IMR-90 (cell line): ENCODE measurements around the gene MAP1LC3A. TPM values are rescaled to one million over a fixed set of nuclear protein-coding genes. Genes with fewer than 3 reads are reported as not detected.

ENCODE experiments used
- ATAC-seq: fragments of 200-7000 bp; cut with Tn5 transposase; 2 replicates; pipeline ENCODE4 v1.9.1; 2020; ENCODE audit warnings: low read depth, mild to moderate bottlenecking, moderate library complexity
- BruUV-seq: library from RNA; stranded (reverse); fragments of 400-500 nt; replicated peaks from 2 replicates; lab custom pipeline; 2021; lab: Mats Ljungman, UMichigan
- CTCF ChIA-PET: fragments of 300-600 bp; formaldehyde crosslinking; extraction: SDS; loops from one replicate; lab custom pipeline; 2021; ENCODE audit warnings: antibody characterized with exemption; lab: Yijun Ruan, JAX
- POLR2A ChIA-PET: fragments of 300-600 bp; sonication (Branson Sonifier 250); formaldehyde crosslinking; loops from one replicate; lab custom pipeline; 2022; ENCODE audit warnings: antibody characterized with exemption; ENCODE audit not compliant: unreplicated experiment; lab: Charles Lee
- DNase-seq: peaks from one replicate; pipeline ENCODE4 v3.0.0; 2013
- H2AFZ ChIP-seq: replicated peaks from 2 replicates; pipeline ENCODE3; 2013; ENCODE audit warnings: low read length, mild to moderate bottlenecking; ENCODE audit not compliant: poor library complexity
- H2AK5ac ChIP-seq: 2 replicates; pipeline ENCODE4 v1.6.1; 2013; ENCODE audit warnings: low read depth, low read length, inconsistent platforms
- H2AK9ac ChIP-seq: replicated peaks from 2 replicates; pipeline ENCODE3; 2013; ENCODE audit warnings: mild to moderate bottlenecking, low read depth, low read length, moderate library complexity; ENCODE audit not compliant: poor library complexity
- H2BK120ac ChIP-seq: 2 replicates; pipeline ENCODE4 v1.6.1; 2013; ENCODE audit warnings: low read depth, low read length, inconsistent platforms
- H2BK15ac ChIP-seq: 3 replicates; pipeline ENCODE4 v1.6.1; 2013; ENCODE audit warnings: low read depth, low read length, inconsistent platforms
- H2BK20ac ChIP-seq: 2 replicates; pipeline ENCODE4 v1.6.1; 2013; ENCODE audit warnings: low read depth, mild to moderate bottlenecking, inconsistent platforms, low read length, moderate library complexity
- H2BK5ac ChIP-seq: 2 replicates; pipeline ENCODE4 v1.6.1; 2013; ENCODE audit warnings: mild to moderate bottlenecking, low read depth, low read length, inconsistent platforms; ENCODE audit not compliant: poor library complexity, severe bottlenecking
- H3K14ac ChIP-seq: replicated peaks from 2 replicates; pipeline ENCODE4 v1.6.1; 2013; ENCODE audit warnings: low read depth, low read length, inconsistent platforms
- H3K18ac ChIP-seq: 2 replicates; pipeline ENCODE4 v1.6.1; 2013; ENCODE audit warnings: low read depth, low read length, control low read depth
- H3K23ac ChIP-seq: 2 replicates; pipeline ENCODE4 v1.6.1; 2013; ENCODE audit warnings: low read depth, low read length, inconsistent platforms
- H3K27ac ChIP-seq: 2 replicates; pipeline ENCODE4 v1.5.1; 2013; ENCODE audit warnings: mild to moderate bottlenecking, control low read depth, low read length; ENCODE audit not compliant: insufficient read depth
- H3K27me3 ChIP-seq: 2 replicates; pipeline ENCODE4 v1.6.1; 2013; ENCODE audit warnings: low read length; ENCODE audit not compliant: control insufficient read depth, insufficient read depth
- H3K36me3 ChIP-seq: 2 replicates; pipeline ENCODE4 v1.6.1; 2013; ENCODE audit warnings: low read length, mixed read lengths; ENCODE audit not compliant: control insufficient read depth, insufficient read depth
- H3K4ac ChIP-seq: 2 replicates; pipeline ENCODE4 v1.6.1; 2013; ENCODE audit warnings: low read depth, low read length, inconsistent platforms
- H3K4me1 ChIP-seq: 2 replicates; pipeline ENCODE4 v1.6.1; 2013; ENCODE audit warnings: low read length, mixed read lengths; ENCODE audit not compliant: control insufficient read depth, insufficient read depth
- H3K4me2 ChIP-seq: 2 replicates; pipeline ENCODE4 v1.6.1; 2013; ENCODE audit warnings: low read depth, mild to moderate bottlenecking, control low read depth, low read length, moderate library complexity
- H3K4me3 ChIP-seq: 2 replicates; pipeline ENCODE4 v1.5.1; 2013; ENCODE audit warnings: low read depth, mild to moderate bottlenecking, control low read depth, low read length, moderate library complexity; ENCODE audit not compliant: insufficient read depth
- H3K56ac ChIP-seq: 2 replicates; pipeline ENCODE4 v1.6.1; 2013; ENCODE audit warnings: low read length, inconsistent platforms; ENCODE audit not compliant: insufficient read depth; ENCODE audit errors: extremely low read depth
- H3K79me1 ChIP-seq, 2 experiments: 2 replicates each; pipeline ENCODE4 v1.6.1; 2013; ENCODE audit warnings: low read length in 2 of 2, inconsistent platforms in 1 of 2, low read depth in 1 of 2
- H3K9ac ChIP-seq: 2 replicates; pipeline ENCODE4 v1.6.1; 2013; ENCODE audit warnings: low read depth, low read length, control low read depth
- H3K9me1 ChIP-seq: 2 replicates; pipeline ENCODE4 v1.6.1; 2013; ENCODE audit warnings: low read length, inconsistent platforms; ENCODE audit not compliant: insufficient read depth
- H3K9me3 ChIP-seq: 2 replicates; pipeline ENCODE4 v1.6.1; 2013; ENCODE audit warnings: low read length; ENCODE audit not compliant: control insufficient read depth, insufficient read depth
- H4K20me1 ChIP-seq: 2 replicates; pipeline ENCODE4 v1.6.1; 2013; ENCODE audit warnings: low read length, inconsistent platforms; ENCODE audit not compliant: insufficient read depth
- H4K5ac ChIP-seq: 2 replicates; pipeline ENCODE4 v1.6.1; 2013; ENCODE audit warnings: mild to moderate bottlenecking, low read depth, low read length, control low read depth
- H4K8ac ChIP-seq, 2 experiments: 2 replicates each; pipeline ENCODE4 v1.6.1; 2013; ENCODE audit warnings: low read depth in 2 of 2, low read length in 2 of 2, control low read depth in 1 of 2, inconsistent platforms in 1 of 2
- H4K91ac ChIP-seq: 2 replicates; pipeline ENCODE4 v1.6.1; 2013; ENCODE audit warnings: low read depth, low read length, inconsistent platforms; ENCODE audit not compliant: insufficient read depth
- CEBPB ChIP-seq: IDR thresholded peaks from 2 replicates; pipeline ENCODE4 v1.6.1; 2012; ENCODE audit warnings: low read depth, low read length, improper control_type of control experiment
- CTCF ChIP-seq: conservative IDR thresholded peaks from 2 replicates; pipeline ENCODE4 v1.5.1; 2012; ENCODE audit warnings: mild to moderate bottlenecking, low read depth, low read length, improper control_type of control experiment
- FOS ChIP-seq: fragments of 150-350 bp; IDR thresholded peaks from 2 replicates; pipeline ENCODE4 v1.6.1; 2016; ENCODE audit warnings: low read depth, low read length
- MAZ ChIP-seq: IDR thresholded peaks from 2 replicates; pipeline ENCODE4 v1.6.1; 2012; ENCODE audit warnings: low read depth, mild to moderate bottlenecking, low read length, improper control_type of control experiment, moderate library complexity, borderline replicate concordance
- NFE2L2 ChIP-seq: fragments of 150-350 bp; IDR thresholded peaks from 2 replicates; pipeline ENCODE4 v1.6.1; 2016; ENCODE audit warnings: low read depth, mild to moderate bottlenecking, low read length
- POLR2A ChIP-seq: IDR thresholded peaks from 2 replicates; pipeline ENCODE4 v1.6.1; 2012; ENCODE audit warnings: mild to moderate bottlenecking, low read depth, low read length
- RFX5 ChIP-seq: IDR thresholded peaks from 2 replicates; pipeline ENCODE4 v1.8.0; 2012; ENCODE audit warnings: low read depth, mild to moderate bottlenecking, low read length, moderate library complexity
- USF2 ChIP-seq: fragments of 150-350 bp; IDR thresholded peaks from 2 replicates; pipeline ENCODE4 v1.6.1; 2017; ENCODE audit warnings: mild to moderate bottlenecking, antibody characterized with exemption, low read length, low read depth
- WGBS, 2 experiments: methylation state at CpG; one replicate each; pipeline versions ENCODE4 v1.1.5 to v1.1.7; 2013; ENCODE audit warnings: missing lambda C conversion rate in 2 of 2; ENCODE audit not compliant: insufficient read length in 1 of 2; ENCODE audit errors: extremely low coverage in 2 of 2; 5-methylcytosine and 5-hydroxymethylcytosine counted together
- dilution Hi-C: fragments of 300-500 bp; cut with HindIII; formaldehyde crosslinking; loops from one replicate; pipeline ENCODE4 v1.14.3; 2018; ENCODE audit warnings: low sequenced_read_pairs; ENCODE audit not compliant: unreplicated experiment
- in situ Hi-C: fragments of 300-500 bp; cut with MboI; formaldehyde crosslinking; loops from 3 replicates; pipeline ENCODE4 v1.14.3; 2019; ENCODE audit warnings: low sequenced_read_pairs, inconsistent platforms, mixed read lengths
- intact Hi-C: fragments of 100-400 bp; cut with micrococcal nuclease; formaldehyde crosslinking; loops from 2 replicates; pipeline ENCODE4 v1.10.0; 2022
- polyA plus RNA-seq, 3 experiments: library from polyadenylated mRNA; depleted of rRNA; stranded (reverse); fragments of >200 nt; gene quantifications; 2 replicates each; pipeline ENCODE4 v1.2.3, GENCODE V29; 2012; ENCODE audit warnings: low replicate concordance in 1 of 3
- total RNA-seq: library from RNA; depleted of rRNA; stranded (reverse); fragments of >200 nt; gene quantifications from 2 replicates; pipeline ENCODE4 v1.2.3, GENCODE V29; 2012

The MAP1LC3A gene
- total and polyA plus RNA-seq, 2 of the 4 experiments (the other 2 are of a cell fraction), result 10.0 to 39.7 TPM

GRCh38 chr20:34604980-34605788 is 46.7 kb downstream of the MAP1LC3A start (continued):
- TF ChIP-seq NFE2L2, result no peak

GRCh38 chr20:34607066-34607465 is 48.5 kb downstream of the MAP1LC3A start:
- no peak overlapping the region for H2BK5ac ChIP-seq
- no peak overlapping the region for H3K9ac ChIP-seq
- peaks cover 3% of the 10 kb centered on the region; the same call in 1 of the 2 replicates for H3K4me1 ChIP-seq
- no peak overlapping the region for H2AFZ ChIP-seq
- WGBS, 2 experiments, result no CpG with 5 or more reads among the region's 7 CpGs
- H3K79me1 ChIP-seq, result no peaks in the 10 kb centered on the region; a peak in 1 of 4 replicates
- H4K91ac ChIP-seq, result no peak overlapping the region
- no peaks in the 10 kb centered on the region for H3K36me3 ChIP-seq
- in situ Hi-C loops, result no loop called here
- H3K27ac ChIP-seq, result no peak overlapping the region
- H3K4me3 ChIP-seq, result no peak overlapping the region
- no peak for DNase-seq
- no peak overlapping the region for H2AK5ac ChIP-seq
- dilution Hi-C loops, result no loop called here
- no peak overlapping the region for H2BK15ac ChIP-seq
- intact Hi-C loops, result no loop called here
- peaks cover under 1% of the 10 kb centered on the region; the same call in 1 of the 2 replicates for H3K9me3 ChIP-seq
- H3K4ac ChIP-seq, result no peak overlapping the region
- no peak for ATAC-seq
- H4K5ac ChIP-seq, result no peak overlapping the region
- TF ChIP-seq CTCF, result no peak
- no peak for TF ChIP-seq FOS
- no peak for TF ChIP-seq USF2
- no peak for TF ChIP-seq POLR2A
- no peak for TF ChIP-seq MAZ
- TF ChIP-seq CEBPB, result no peak
- TF ChIP-seq RFX5, result no peak
- no peak for TF ChIP-seq NFE2L2
- no peaks in the 10 kb centered on the region for H4K20me1 ChIP-seq
- H2BK120ac ChIP-seq, result no peak overlapping the region
- no peak overlapping the region for H2BK20ac ChIP-seq
- no peak overlapping the region for H3K23ac ChIP-seq
- ChIA-PET POLR2A (no interaction called here), CTCF (no interaction called here)
- no peaks in the 10 kb centered on the region for H3K9me1 ChIP-seq
- no peak overlapping the region for H3K4me2 ChIP-seq
- H3K18ac ChIP-seq, result no peak overlapping the region
- H4K8ac ChIP-seq, result no peak overlapping the region
- no peak overlapping the region for H3K56ac ChIP-seq
- no TSS peak for BruUV-seq
- no peak overlapping the region for H3K14ac ChIP-seq
- no peaks in the 10 kb centered on the region for H3K27me3 ChIP-seq
- no peak overlapping the region for H2AK9ac ChIP-seq
